Measurements from ENCODE around the gene RIMBP2. TPM values are rescaled to one million over a fixed set of nuclear protein-coding genes. Genes with fewer than 3 reads are reported as not detected.

The RIMBP2 gene
- total and polyA plus RNA-seq, 2 experiments from 2014 or later: not detected

- Histone ChIP-seq H4K20me1 (ENCODE audit: insufficient read depth) (no peaks in the 10 kb centered on the region), H3K9me3 (ENCODE audit: low read depth) (no peaks in the 10 kb centered on the region), H3K4me3 (no peak overlapping the region), H3K27me3 (replicated peaks; ENCODE audit: insufficient read depth) (no peaks in the 10 kb centered on the region), H3K4me1 (ENCODE audit: insufficient read depth) (no peaks in the 10 kb centered on the region), H2AFZ (no peak overlapping the region), H3K9me2 (ENCODE audit: insufficient read depth) (no peaks in the 10 kb centered on the region), H3F3A (ENCODE audit: insufficient read depth) (no peaks in the 10 kb centered on the region), H3K79me2 (ENCODE audit: insufficient read depth) (no peaks in the 10 kb centered on the region), H3K4me2 (ENCODE audit: unreplicated experiment) (no peak overlapping the region), H3K9ac (no peak overlapping the region), H3K27ac (no peak overlapping the region), H3K36me3 (ENCODE audit: low read depth) (no peaks in the 10 kb centered on the region)
- DNase-seq: no peak
- TF ChIP-seq EZH2 (IDR thresholded peaks at IDR 0.05; ENCODE audit: insufficient read depth, poor library complexity, severe bottlenecking) (no peak), EZH2phosphoT487 (IDR thresholded peaks at IDR 0.05; ENCODE audit: insufficient read depth, low read depth) (no peak)
- in situ Hi-C loops (cut with MboI): no loop called here
- 52 to 60% methylated on average over 9 of the region's 9 CpGs for WGBS, 2 experiments (ENCODE audit: low coverage in 1 of 2, low lambda C conversion rate in 2 of 2, missing lambda C conversion rate in 2 of 2)
Observed at GRCh38 chr12:130457215-130457614, 258.9 kb downstream of the RIMBP2 start.

- H3K4me2 ChIP-seq (ENCODE audit: unreplicated experiment): no peak overlapping the region
- H3K4me1 ChIP-seq (ENCODE audit: insufficient read depth): no peaks in the 10 kb centered on the region
- no peaks in the 10 kb centered on the region for H3F3A ChIP-seq (ENCODE audit: insufficient read depth)
- no peaks in the 10 kb centered on the region for H3K9me3 ChIP-seq (ENCODE audit: low read depth)
- no peak overlapping the region for H3K9ac ChIP-seq
- H3K36me3 ChIP-seq (ENCODE audit: low read depth): no peaks in the 10 kb centered on the region
- no peak overlapping the region for H3K27ac ChIP-seq
- no peaks in the 10 kb centered on the region for H3K79me2 ChIP-seq (ENCODE audit: insufficient read depth)
- in situ Hi-C loops (cut with MboI): no loop called here
- H3K9me2 ChIP-seq (ENCODE audit: insufficient read depth): no peaks in the 10 kb centered on the region
- no peaks in the 10 kb centered on the region for H3K27me3 ChIP-seq (replicated peaks; ENCODE audit: insufficient read depth)
- no peak overlapping the region for H2AFZ ChIP-seq
- peak; percentile 1 for DNase-seq
- TF ChIP-seq EZH2 (IDR thresholded peaks at IDR 0.05; ENCODE audit: insufficient read depth, poor library complexity, severe bottlenecking): no peak
- H3K4me3 ChIP-seq: no peak overlapping the region
- WGBS, 2 experiments (ENCODE audit: low coverage in 1 of 2, low lambda C conversion rate in 2 of 2, missing lambda C conversion rate in 2 of 2): 50 to 51% methylated on average over 28 of the region's 28 CpGs
- H4K20me1 ChIP-seq (ENCODE audit: insufficient read depth): no peaks in the 10 kb centered on the region
Observed at GRCh38 chr12:130456375-130457199, 259.5 kb downstream of the RIMBP2 start.

- no peaks in the 10 kb centered on the region for H4K20me1 ChIP-seq (ENCODE audit: insufficient read depth)
- H3K9ac ChIP-seq: no peak overlapping the region
- no peaks in the 10 kb centered on the region for H3K36me3 ChIP-seq (ENCODE audit: low read depth)
- H3F3A ChIP-seq (ENCODE audit: insufficient read depth): no peaks in the 10 kb centered on the region
- no peaks in the 10 kb centered on the region for H3K9me2 ChIP-seq (ENCODE audit: insufficient read depth)
- no peaks in the 10 kb centered on the region for H3K9me3 ChIP-seq (ENCODE audit: low read depth)
- H3K27me3 ChIP-seq (replicated peaks; ENCODE audit: insufficient read depth): no peaks in the 10 kb centered on the region
- no peak overlapping the region for H2AFZ ChIP-seq
- no peak for DNase-seq
- no peak overlapping the region for H3K4me2 ChIP-seq (ENCODE audit: unreplicated experiment)
- in situ Hi-C loops (cut with MboI): no loop called here
- no peaks in the 10 kb centered on the region for H3K4me1 ChIP-seq (ENCODE audit: insufficient read depth)
- no peak overlapping the region for H3K27ac ChIP-seq
- TF ChIP-seq EZH2 (IDR thresholded peaks at IDR 0.05; ENCODE audit: insufficient read depth, poor library complexity, severe bottlenecking) (no peak), EZH2phosphoT487 (IDR thresholded peaks at IDR 0.05; ENCODE audit: insufficient read depth, low read depth) (no peak)
- no peak overlapping the region for H3K4me3 ChIP-seq
- no peaks in the 10 kb centered on the region for H3K79me2 ChIP-seq (ENCODE audit: insufficient read depth)
- WGBS, 2 experiments (ENCODE audit: low coverage in 1 of 2, low lambda C conversion rate in 2 of 2, missing lambda C conversion rate in 2 of 2): 59 to 63% methylated on average over 19 of the region's 19 CpGs
Observed at GRCh38 chr12:130455161-130455560, 260.9 kb downstream of the RIMBP2 start.

- WGBS, 2 experiments (ENCODE audit: low coverage in 1 of 2, low lambda C conversion rate in 2 of 2, missing lambda C conversion rate in 2 of 2): 52 to 69% methylated on average over 7 to 9 of the region's 9 CpGs
Observed at GRCh38 chr12:130454296-130454695, 261.8 kb downstream of the RIMBP2 start.

More at GRCh38 chr12:130454296-130454695, 261.8 kb downstream of the RIMBP2 start:
- H3K27ac ChIP-seq: no peak overlapping the region
- no peaks in the 10 kb centered on the region for H3K79me2 ChIP-seq (ENCODE audit: insufficient read depth)
- in situ Hi-C loops (cut with MboI): no loop called here
- H3K9me2 ChIP-seq (ENCODE audit: insufficient read depth): no peaks in the 10 kb centered on the region
- DNase-seq: no peak
- no peak overlapping the region for H3K4me2 ChIP-seq (ENCODE audit: unreplicated experiment)
- H3K9ac ChIP-seq: no peak overlapping the region
- no peaks in the 10 kb centered on the region for H3K9me3 ChIP-seq (ENCODE audit: low read depth)
- H3K36me3 ChIP-seq (ENCODE audit: low read depth): no peaks in the 10 kb centered on the region
- no peak overlapping the region for H3K4me3 ChIP-seq
- no peak overlapping the region for H2AFZ ChIP-seq
- TF ChIP-seq EZH2 (IDR thresholded peaks at IDR 0.05; ENCODE audit: insufficient read depth, poor library complexity, severe bottlenecking) (no peak), EZH2phosphoT487 (IDR thresholded peaks at IDR 0.05; ENCODE audit: insufficient read depth, low read depth) (no peak)
- no peaks in the 10 kb centered on the region for H3K4me1 ChIP-seq (ENCODE audit: insufficient read depth)
- H3F3A ChIP-seq (ENCODE audit: insufficient read depth): no peaks in the 10 kb centered on the region
- no peaks in the 10 kb centered on the region for H4K20me1 ChIP-seq (ENCODE audit: insufficient read depth)
- no peaks in the 10 kb centered on the region for H3K27me3 ChIP-seq (replicated peaks; ENCODE audit: insufficient read depth)
